Stimulated activated CD8-positive, alpha-beta memory T cell treated with anti-CD3 and anti-CD28 coated beads, Interleukin-4, amount 100 ng/mL, for 24 hours (primary cell): ENCODE data around the gene CPS1.

Experiments
- DNase-seq: peaks from one replicate; pipeline ENCODE4 v3.0.0-alpha.2; 2020; ENCODE audit warnings: low read depth

The CPS1 gene

DNA sequence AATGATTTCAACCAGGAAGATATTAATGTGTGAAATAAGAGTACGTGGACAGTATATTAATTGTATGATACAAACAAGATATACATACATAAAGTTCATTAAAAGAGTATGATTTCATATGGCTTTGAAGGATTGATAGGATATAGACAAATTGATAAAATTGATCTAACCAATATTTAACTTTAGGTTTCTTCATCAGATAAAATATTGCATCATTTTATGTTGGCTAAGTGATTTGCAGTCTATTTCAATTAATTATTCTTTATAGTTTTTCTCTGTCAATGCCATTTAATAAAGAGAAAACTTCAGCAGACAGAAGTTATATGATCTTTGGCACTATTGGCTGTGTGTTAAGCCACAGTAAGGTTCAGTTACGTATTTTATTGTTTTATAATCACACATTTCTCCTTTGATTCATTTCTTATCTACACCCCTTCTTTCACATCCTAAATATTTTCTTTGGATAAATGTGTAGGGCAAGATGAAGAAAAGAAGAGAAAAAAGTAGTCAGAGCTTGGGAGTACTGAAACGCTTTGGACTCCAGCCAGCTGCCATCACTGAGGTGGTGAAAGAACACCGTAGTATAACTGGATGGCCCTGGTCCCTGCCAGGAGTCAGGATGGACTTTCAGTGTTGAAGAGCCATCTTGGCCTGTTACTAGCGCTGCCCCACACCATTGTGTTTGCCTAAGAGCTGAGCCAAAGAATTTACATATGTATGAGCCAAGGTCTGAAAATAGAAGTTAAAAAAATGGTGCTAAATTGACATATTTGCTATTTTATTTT, 9.8 kb upstream of the CPS1 start:
- no peak for DNase-seq

DNA sequence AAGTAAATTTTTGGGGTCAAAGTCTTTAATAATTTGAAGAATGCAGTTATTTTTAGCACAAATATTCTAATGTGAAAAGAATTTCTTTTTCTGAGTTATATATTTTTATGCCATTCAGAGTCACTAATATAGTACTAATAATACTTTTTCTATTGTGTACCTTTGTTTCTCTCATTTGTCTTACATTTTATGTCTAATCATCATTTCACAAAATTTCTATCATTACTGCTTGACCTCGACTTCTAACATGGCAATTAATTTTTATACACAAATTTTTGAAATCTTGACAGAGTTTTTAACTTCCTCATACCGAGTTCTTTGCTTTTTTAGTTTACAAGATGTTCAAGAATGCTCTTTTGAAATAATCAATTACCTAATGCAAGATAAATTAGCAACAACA, 8.4 kb upstream of the CPS1 start:
- DNase-seq = no peak

DNA sequence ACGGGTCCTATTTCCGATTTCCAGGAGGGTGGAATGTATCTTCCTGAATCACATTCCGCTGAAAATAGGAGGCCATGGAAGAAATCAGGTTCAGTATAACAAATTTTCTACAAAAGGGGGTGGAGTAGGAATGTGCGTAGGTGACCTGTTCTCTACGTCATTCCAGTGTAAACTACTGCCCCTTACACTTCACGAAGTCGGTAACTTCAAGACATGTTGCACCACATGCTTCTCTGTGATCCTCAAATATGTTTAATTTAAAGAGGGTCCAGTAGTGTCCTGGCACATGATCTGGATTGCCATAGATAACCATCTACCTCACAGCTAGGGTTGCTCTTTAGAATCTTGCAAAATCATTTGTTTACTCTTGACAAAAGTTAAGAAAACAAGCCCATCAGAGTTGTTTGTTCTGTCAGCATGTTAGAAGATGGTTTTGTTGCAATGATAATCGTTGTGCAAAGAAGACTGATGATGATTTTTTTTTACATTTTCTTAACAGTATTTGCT, 7.5 kb upstream of the CPS1 start:
- no peak for DNase-seq

DNA sequence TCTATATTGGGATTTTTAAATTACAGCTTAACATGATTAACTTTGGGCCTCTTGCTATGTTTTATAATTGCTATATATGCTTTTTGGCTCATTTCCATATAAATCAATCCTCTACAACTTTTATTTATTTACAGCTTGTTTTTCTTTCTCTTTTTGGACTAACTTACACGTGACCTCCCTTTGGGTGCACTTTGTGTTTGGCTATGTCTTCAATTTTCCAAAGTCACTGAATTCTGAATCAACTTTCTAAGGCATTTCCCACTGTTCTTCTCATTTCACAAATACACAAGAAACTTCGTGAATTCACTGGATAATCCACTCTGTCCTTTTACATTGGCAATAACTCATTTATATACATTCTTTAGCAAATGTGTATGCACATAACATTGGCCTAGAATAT, 5.4 kb upstream of the CPS1 start:
- no peak for DNase-seq

DNA sequence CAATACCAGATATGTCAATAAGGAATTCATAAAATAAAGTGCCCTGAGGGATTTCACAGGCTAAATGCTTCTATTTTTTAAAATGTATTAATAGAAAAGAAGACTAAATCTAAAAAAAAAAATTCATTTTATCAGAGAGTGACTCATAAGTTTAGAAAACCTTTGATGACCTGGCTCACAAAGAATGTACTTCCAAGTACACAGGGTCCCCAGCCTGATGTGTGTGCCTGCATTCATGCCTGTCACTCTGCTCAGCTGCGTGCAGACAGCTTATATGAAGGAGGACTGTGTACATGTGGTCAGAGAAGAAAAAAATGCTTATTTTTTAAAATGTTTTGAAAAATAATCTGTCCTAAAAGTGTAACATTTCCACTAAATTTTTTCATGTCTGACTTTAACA, 3.0 kb upstream of the CPS1 start:
- DNase-seq = no peak

DNA sequence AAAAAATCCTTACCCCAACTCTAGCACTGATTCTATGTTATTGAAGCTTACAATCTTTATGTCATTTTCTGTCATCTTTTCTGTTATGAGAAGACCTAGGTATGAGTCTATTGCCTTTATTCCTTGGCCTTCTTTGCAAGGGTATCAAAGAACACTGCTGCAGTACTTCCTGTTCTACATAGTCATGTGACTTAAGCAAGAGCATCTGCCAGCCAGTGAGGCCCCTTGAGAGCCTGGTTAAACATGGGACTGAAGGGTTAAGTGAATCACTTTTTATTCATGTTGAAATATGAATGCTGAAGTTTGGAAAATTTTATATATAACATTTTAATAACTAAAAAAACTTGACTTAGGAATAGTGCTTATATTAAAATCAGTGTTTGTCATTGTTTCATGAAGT, 844 bp upstream of the CPS1 start:
- no peak for DNase-seq

DNA sequence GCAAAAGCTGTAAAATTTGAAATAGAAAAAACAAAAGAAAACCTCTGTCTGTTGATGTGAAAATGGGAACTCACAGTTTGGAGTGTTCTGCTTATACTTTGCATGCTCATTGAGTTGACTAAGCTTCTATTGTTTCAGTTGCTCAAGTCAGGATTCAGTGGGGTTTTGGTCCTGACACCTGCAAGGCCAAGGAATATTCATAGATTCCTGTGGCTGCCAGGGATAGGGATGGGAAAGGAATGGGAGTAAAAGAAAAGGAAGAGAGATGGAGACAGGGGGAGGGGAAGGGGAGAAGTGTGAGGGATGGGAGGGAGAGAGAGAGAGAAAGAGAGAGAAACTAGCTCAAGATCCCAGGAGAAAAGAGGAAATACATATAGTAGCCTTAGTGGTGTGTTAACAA, 1.3 kb downstream of the CPS1 start:
- DNase-seq = no peak

DNA sequence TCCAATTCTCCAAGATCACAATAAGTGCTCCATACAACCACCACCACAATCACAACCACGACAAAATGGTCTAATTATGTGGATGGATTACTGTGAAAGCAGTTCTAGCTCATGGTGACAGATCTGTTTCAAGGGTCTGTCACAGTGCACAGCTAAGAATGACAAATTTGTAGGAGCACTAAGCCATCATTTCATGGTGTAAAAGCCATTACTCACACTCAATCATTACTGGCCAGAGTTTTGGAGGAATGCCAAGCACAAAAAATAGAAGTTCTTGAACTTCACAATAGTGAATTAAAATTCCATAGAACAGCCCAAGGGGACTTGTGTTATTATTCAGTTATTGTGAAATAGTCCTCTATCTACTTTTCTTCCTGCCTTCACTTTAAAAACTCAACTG, 2.3 kb downstream of the CPS1 start:
- no peak for DNase-seq

DNA sequence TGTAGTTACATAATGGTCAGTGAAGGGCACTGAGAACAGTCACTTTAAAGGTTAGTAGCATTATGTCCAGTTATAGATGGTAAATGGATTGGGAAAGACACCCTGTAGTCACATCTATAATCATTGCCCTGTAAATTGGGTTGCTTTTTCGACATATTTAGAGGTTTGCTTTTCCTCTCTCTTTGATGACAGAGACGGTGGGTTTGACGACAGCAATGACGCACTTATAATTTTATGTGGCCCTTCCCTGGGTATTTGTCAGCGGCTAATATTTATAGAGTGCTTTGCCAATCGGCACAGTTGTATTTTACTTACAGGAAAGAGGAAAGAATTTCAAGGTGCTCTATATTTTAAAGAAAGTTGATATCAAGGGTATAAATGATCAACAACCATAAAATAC, 2.8 kb downstream of the CPS1 start:
- DNase-seq = no peak

DNA sequence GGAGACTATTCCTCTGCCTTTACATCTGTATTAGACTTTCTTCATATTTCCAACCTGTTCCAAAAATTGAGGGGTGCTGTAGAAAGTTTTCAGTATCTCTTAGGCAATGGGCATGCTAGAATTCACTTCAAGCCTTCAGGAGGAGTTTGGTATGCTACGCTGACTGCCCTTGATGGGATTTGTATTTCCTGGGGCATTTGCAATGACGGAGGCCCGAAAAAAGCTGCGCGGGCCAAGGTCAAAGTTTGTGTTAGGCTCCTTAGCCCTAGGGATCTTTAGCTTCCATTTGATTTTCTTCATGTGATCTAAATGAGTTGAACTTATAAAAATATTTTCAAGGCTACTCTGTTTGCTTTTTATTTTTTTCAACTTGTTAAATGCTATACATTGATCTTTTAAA, 5.1 kb downstream of the CPS1 start:
- no peak for DNase-seq

DNA sequence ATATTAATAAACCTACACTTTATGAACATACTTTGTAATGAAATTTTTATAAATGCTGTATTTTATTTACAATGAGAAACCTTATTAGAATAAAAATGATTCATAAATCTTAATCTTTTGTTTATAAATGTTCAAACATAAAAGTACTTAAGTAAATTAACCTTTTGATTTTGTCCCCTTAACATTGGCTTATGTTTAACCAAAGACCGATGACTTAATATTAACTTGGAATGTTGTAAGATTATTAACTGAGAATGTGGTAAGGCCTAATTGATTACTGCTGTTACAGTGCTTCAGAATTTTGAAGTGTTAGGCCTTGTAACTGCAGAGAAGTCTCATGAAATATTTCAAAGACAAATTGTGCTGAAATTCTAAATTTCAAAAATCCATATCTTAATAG, 5.7 kb downstream of the CPS1 start:
- no peak for DNase-seq

DNA sequence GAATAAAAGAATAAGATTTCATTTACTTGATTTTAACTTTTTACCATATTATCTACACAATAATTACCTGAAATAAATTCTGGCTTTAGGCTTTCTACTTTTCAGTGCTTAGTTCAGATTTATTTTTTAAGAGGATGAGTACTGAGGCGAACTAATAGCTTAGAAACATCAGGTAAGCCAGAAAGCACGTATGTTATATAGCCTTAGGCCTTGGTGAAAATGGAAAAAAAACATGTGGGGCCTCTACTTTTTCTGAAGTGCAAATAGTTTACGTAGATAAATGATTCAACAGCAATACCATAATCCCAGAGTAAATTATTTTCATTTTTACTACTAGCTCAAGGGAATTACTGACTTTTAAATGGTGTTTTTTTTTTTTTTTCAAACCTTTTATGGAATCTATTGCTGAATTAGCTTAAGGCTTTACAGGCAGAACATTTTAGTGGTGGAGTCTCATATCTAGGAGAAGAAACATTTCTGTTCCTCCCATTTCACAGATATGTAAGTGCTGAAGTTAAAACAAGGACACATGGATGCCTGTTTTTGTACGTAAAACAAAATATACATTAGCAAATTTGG, 6.2 kb downstream of the CPS1 start:
- no peak for DNase-seq

DNA sequence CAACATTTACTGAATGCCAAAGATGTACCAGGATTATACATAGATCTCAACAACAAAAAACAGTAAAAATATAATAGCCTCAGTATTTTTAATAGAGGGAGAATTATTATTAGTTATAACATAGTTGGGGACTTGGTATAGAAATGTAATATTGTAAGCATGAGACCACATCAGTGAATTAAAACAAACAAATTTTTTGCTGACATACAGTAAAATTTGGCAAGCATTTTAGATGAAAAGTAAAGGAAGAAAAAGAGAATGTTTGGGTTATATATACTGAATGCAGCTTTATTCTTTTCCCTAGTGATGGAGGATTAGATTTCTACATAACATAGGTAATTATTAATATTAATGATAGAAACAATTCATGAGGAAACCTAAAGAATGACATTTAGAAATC, 10.9 kb downstream of the CPS1 start:
- no peak for DNase-seq

DNA sequence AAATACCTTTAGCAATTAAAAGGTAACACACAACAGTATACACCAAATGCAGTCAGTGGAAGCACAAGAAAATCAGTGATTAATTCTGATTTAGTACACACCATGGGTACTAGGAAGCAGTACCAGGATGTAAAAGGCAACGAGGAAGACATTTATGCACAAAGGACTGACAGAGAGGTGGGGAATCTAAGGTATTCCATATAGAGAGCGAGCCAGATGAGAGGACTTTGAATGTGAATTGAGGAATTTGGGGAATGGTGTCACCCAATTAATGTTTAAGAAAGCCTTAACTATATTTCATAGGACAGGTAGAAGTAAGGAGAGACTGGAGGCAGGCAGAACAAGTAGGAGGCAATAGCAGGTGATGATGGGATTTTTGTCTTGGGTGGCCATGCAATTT, 11.7 kb downstream of the CPS1 start:
- no peak for DNase-seq

DNA sequence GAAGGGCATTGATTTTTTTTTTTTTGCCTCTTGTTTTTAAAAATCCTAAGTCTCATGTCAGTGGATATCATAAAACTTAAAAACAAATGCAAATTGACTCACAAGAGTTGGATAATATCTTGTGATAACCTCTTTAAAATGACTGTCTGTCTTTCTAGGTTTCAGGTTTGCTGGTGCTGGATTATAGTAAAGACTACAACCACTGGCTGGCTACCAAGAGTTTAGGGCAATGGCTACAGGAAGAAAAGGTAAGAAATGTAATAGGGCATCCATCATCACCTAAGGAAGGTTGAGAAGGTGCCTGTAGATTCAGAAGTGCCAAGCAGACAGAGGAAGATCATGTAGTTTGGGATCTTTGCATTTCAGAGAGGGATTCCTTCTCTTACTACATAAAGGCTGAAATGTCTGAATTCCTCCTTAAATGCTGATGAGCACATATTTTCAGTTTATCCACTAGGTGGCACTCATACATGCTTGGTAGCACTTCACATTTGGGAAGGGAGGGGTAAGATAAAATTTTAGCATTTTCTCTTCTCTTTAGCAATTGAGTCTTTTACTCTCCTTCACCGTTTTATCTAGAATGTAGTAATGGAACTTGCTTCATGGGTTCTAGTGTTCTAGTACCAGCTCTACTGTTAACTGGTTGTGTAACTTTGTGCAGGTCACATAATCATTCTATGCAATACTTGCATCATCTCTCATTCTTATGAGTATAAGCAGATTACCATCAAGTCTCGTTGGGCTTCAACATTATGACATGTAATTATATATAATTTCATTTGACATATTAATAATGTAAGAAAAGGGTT, 21.1 kb downstream of the CPS1 start:
- DNase-seq = no peak

DNA sequence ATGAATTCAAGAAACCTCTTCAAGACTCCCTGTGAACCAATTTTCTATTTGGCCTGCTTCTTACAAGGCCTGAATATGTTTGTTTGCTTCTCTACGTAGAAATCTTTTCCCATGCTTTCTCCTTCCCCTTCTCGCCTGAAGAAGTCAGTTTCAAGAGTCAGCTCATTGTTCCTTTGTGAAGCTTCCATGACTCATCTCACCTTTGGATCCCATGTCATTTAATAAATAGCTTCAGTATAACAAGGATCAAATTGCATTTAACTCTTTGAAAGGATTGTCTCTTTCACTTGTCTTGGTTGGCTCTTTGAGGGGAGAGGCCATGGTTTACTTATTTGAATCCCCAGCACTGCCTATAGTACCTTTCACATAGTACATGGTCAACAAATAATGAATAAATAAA, 28.4 kb downstream of the CPS1 start:
- no peak for DNase-seq

DNA sequence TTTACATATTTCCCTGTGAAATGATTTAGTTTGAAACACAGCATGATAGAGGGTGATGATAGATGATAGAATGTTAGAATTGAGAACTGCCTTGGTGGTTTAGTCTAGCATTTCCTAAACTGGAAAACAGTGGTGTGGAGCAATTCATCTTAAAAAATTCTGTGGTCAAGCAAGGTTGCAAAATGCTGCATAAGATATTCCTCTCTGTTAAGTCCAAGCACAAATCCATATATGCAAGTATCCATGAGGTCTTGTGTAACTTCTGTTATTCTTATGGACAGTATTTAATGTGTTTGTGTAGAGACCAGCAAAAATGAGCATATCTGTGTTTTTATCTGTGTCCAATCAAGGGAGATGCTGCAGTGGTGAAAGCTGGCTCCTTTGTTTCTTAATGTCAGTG, 30.0 kb downstream of the CPS1 start:
- DNase-seq = no peak

DNA sequence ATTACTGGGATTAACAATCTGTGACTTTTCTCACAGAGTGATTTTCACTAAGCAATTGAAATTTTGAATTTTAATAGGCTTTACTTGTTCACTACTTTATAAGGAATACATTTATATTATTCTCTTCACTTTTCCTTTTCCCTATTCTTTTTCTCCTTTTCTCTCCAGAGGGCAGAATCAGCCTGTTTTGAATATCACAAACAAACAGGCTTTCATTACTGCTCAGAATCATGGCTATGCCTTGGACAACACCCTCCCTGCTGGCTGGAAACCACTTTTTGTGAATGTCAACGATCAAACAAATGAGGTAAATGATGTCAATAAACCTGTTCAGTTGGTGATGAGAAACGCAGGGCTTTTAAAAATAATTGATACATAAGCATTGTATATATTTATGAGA, 35.3 kb downstream of the CPS1 start:
- DNase-seq = no peak

DNA sequence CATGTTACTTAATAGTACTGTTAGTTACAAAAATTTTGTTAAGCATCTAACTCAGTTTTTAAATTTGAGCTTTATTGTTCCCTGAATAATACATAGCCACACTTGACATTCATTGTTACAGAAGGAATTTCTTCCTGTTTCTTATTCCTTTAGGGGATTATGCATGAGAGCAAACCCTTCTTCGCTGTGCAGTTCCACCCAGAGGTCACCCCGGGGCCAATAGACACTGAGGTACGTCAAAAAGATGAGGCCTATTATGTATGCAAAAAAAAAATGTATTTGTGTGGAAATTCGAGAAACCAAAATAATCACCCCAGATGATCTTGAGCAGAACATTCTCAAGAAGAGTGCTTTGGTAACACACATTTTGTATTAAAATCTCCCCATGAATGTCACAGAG, 36.3 kb downstream of the CPS1 start:
- no peak for DNase-seq

DNA sequence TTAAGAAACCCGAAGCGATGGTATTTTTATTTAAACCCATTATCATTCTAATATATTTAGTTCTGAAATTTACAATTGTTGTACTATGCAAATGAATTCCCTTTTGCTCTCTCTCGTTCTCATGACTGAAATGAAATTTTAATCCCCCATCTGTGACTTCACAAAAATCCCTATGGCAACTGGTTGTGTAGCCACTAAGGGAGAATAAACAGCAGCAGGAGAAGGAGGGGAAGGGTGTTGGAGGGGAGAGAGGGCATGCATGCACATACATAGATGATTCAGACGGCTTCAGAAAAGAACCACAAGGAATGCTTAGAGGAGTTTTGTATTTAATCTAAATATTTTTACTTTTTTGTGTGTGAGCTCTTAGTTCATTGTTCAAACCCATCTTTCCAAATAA, 36.8 kb downstream of the CPS1 start:
- no peak for DNase-seq

DNA sequence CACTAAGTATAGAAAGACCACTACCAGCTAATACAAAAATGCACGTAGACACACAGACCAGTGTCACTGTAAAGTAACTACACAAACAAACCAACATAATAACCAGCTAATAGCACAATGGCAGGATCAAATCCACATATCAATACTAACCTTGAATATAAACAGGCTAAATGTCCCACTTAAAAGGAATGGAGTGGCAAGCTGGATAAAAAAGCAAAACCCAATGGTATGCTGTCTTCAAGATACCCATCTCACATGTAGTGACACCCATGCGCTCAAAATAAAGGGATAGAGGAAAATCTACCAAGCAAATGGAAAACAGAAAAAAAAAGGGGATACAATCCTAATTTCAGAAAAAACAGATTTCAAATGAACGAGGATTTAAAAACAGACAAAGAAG, 41.8 kb downstream of the CPS1 start:
- DNase-seq = no peak

DNA sequence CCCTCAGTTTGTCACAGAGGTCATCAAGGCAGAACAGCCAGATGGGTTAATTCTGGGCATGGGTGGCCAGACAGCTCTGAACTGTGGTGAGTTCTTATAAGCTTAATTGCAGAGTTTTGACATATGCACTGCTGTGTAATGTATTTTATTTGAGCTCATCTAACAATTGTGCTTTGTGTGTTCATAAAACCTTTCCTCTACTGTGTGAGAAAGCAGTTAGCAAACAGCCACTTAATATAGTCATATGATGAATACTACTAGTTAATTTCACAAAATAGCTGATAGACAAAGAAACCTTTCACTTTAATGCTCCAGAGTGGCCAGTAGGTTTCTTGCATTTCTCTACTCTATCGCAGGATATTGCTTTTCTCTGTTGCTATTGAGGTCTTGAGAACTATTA, 43.1 kb downstream of the CPS1 start:
- no peak for DNase-seq

DNA sequence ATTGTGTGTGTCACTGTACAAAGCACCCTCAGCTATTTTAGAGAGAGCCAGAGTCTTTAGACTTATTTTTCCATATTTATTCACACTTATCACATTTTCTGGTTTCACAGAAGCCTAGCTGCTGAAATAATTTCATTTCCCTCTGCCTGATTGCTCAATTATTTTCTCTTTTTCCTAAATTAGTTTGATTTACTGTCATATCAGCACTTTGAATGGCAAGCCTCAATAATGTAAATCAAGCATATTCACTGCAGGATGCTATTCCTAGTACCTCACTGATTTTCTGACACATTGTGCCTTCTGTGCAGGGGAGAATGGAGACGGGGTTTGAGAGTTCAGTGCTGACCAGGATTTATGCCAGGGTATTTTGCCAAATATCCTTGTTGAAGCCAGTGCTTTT, 48.3 kb downstream of the CPS1 start:
- no peak for DNase-seq
